ENCODE data around the gene TDRD7. TPM values are rescaled to one million over a fixed set of nuclear protein-coding genes. Genes with fewer than 3 reads are reported as not detected.
"Not testable (repeated sequence)": the region's sequence is repeated elsewhere in the genome, so short reads cannot be mapped to it uniquely, and the experiment has no call there.

The TDRD7 gene
- polyA plus RNA-seq, 1 of the 3 experiments (the other 2 are of a cell fraction), result 4.9 TPM

- H2AFZ ChIP-seq (ENCODE audit: low read depth), result no peak overlapping the region
- H4K20me1 ChIP-seq (ENCODE audit: insufficient read depth), result no peaks in the 10 kb centered on the region
- H3K79me2 ChIP-seq (ENCODE audit: insufficient read depth), result no peaks in the 10 kb centered on the region
- H3K27me3 ChIP-seq (ENCODE audit: insufficient read depth), result no peaks in the 10 kb centered on the region
- H3K9ac ChIP-seq, result no peak overlapping the region
- no peak overlapping the region for H3K27ac ChIP-seq (ENCODE audit: low read depth in 2 of 2, low read length in 1 of 2)
- H3K9me3 ChIP-seq, result no peaks in the 10 kb centered on the region
- peaks cover 10 to 26% of the 10 kb centered on the region in 2 experiments for H3K36me3 ChIP-seq (replicated peaks in 1 of 2; ENCODE audit: control insufficient read depth in 1 of 2, insufficient read depth in 2 of 2, low read length in 1 of 2)
- TF ChIP-seq EP300 (IDR thresholded peaks at IDR 0.05; ENCODE audit: borderline replicate concordance in 1 of 2, low read depth in 1 of 2, low read length in 1 of 2) (no peak), JUND (IDR thresholded peaks at IDR 0.05) (no peak), SMC3 (IDR thresholded peaks at IDR 0.05; ENCODE audit: low read depth, low read length) (no peak), REST (IDR thresholded peaks at IDR 0.05; ENCODE audit: low read depth, low read length) (no peak), RCOR1 (IDR thresholded peaks at IDR 0.05; ENCODE audit: low read length) (no peak), RXRA (IDR thresholded peaks at IDR 0.05; ENCODE audit: borderline replicate concordance, low read depth) (no peak), TCF12 (IDR thresholded peaks at IDR 0.05) (no peak), FOSL2 (IDR thresholded peaks at IDR 0.05; ENCODE audit: borderline replicate concordance, low read depth) (no peak), MAX (IDR thresholded peaks at IDR 0.05; ENCODE audit: low read depth) (no peak), POLR2AphosphoS5 (IDR thresholded peaks at IDR 0.05; ENCODE audit: low read depth, low read length) (no peak), NFIC (IDR thresholded peaks at IDR 0.05; ENCODE audit: borderline replicate concordance) (no peak), SIN3A (IDR thresholded peaks at IDR 0.05; ENCODE audit: borderline replicate concordance, low read depth, low read length) (no peak), MXI1 (IDR thresholded peaks at IDR 0.05; ENCODE audit: low read depth, low read length) (no peak), YY1 (IDR thresholded peaks at IDR 0.05; ENCODE audit: low read depth) (no peak)
- TF ChIP-seq, protein P1, sequence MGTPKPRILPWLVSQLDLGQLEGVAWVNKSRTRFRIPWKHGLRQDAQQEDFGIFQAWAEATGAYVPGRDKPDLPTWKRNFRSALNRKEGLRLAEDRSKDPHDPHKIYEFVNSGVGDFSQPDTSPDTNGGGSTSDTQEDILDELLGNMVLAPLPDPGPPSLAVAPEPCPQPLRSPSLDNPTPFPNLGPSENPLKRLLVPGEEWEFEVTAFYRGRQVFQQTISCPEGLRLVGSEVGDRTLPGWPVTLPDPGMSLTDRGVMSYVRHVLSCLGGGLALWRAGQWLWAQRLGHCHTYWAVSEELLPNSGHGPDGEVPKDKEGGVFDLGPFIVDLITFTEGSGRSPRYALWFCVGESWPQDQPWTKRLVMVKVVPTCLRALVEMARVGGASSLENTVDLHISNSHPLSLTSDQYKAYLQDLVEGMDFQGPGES (IDR thresholded peaks at IDR 0.05; ENCODE audit: low read depth, low read length), result no peak
- TF ChIP-seq, protein P2, sequence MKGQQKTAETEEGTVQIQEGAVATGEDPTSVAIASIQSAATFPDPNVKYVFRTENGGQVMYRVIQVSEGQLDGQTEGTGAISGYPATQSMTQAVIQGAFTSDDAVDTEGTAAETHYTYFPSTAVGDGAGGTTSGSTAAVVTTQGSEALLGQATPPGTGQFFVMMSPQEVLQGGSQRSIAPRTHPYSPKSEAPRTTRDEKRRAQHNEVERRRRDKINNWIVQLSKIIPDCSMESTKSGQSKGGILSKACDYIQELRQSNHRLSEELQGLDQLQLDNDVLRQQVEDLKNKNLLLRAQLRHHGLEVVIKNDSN (IDR thresholded peaks at IDR 0.05; ENCODE audit: borderline replicate concordance, low read depth), result no peak
- ChIA-PET POLR2A (no interaction called here), CTCF (interaction anchor here (0.8 to 1.5 kb wide), 3 partner anchors 10 to 107 kb away, joined by 4 to 7 read pairs (median 4); partner anchors contain the start of gene TMOD1)
- no peak for DNase-seq
- no peak overlapping the region for H3K4me3 ChIP-seq (ENCODE audit: low read depth in 2 of 2, low read length in 1 of 2)
- no peaks in the 10 kb centered on the region for H3K9me2 ChIP-seq
- no peaks in the 10 kb centered on the region; a peak in 1 of 4 replicates for H3K4me1 ChIP-seq (ENCODE audit: control insufficient read depth in 1 of 2, insufficient read depth in 2 of 2, low read depth in 1 of 2, low read length in 1 of 2)
- WGBS (ENCODE audit: low lambda C conversion rate), result 96% methylated on average over 1 of the region's 1 CpG
- H3F3A ChIP-seq (replicated peaks; ENCODE audit: insufficient read depth), result no peaks in the 10 kb centered on the region
- no peak overlapping the region for H3K4me2 ChIP-seq
These were observed 79.5 kb downstream of the TDRD7 start for GRCh38 chr9:97491216-97491999.

DNA sequence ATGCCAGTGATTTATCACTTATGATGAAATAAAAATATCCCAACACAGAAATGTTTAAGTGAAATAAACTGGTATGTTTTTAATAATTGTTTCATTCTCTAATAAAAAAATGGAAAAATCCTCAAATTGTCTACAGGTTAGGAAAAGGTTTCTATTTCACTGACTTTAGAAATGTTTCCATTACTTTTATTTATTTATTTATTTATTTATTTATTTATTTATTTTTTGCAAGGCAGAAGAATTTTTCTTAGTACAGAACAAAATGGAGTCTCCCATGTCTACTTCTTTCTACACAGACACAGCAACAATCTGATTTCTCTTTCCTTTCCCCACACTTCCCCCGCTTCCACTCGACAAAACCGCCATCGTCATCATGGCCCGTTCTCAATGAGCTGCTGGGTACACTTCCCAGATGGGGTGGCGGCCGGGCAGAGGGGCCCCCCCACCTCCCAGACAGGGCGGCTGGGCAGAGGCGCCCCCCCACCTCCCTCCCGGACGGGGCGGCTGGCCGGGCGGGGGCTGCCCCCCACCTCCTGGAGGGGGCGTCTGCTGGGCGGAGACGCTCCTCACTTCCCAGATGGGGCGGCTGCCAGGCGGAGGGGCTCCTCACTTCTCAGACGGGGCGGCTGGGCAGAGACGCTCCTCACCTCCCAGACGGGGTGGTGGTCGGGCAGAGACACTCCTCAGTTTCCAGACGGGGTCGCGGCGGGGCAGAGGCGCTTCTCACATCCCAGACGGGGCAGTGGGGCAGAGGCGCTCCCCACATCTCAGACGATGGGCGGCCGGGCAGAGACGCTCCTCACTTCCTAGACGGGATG is 85.9 kb downstream of the TDRD7 start:
- H3K27ac ChIP-seq (ENCODE audit: low read depth in 2 of 2, low read length in 1 of 2); H3K9me2 ChIP-seq; H3K9me3 ChIP-seq; POLR2A ChIA-PET; H3K36me3 ChIP-seq (replicated peaks in 1 of 2; ENCODE audit: control insufficient read depth in 1 of 2, insufficient read depth in 2 of 2, low read length in 1 of 2); H3K4me2 ChIP-seq; H3K4me3 ChIP-seq (ENCODE audit: low read depth in 2 of 2, low read length in 1 of 2); H3K9ac ChIP-seq; H3K4me1 ChIP-seq (ENCODE audit: control insufficient read depth in 1 of 2, insufficient read depth in 2 of 2, low read depth in 1 of 2, low read length in 1 of 2); H2AFZ ChIP-seq (ENCODE audit: low read depth); H3F3A ChIP-seq (replicated peaks; ENCODE audit: insufficient read depth); H4K20me1 ChIP-seq (ENCODE audit: insufficient read depth); H3K79me2 ChIP-seq (ENCODE audit: insufficient read depth); DNase-seq: not testable (repeated sequence)
- 98% methylated on average over 13 of the region's 36 CpGs for WGBS (ENCODE audit: low lambda C conversion rate)
- CTCF ChIA-PET, result interaction anchor here (0.7 to 3.4 kb wide), 7 partner anchors 11 to 641 kb away, joined by 3 to 22 read pairs (median 3); no protein-coding TSS in a partner anchor
- peaks cover 17% of the 10 kb centered on the region for H3K27me3 ChIP-seq (ENCODE audit: insufficient read depth)

Data from SK-N-SH (cell line).